H54 (cell line): ENCODE data around the gene UBE2L6.

Experiments
- DNase-seq: peaks from one replicate; pipeline ENCODE4 v3.0.0; 2011; ENCODE audit warnings: low spot score, mixed read lengths; ENCODE audit not compliant: insufficient read length
- FAIRE-seq: peaks from 3 replicates; lab custom pipeline; 2011; peaks lifted over from hg19 to GRCh38; lab: Jason Lieb, UNC
- POLR2A ChIP-seq: IDR thresholded peaks from 2 replicates; pipeline ENCODE4 v1.6.1; 2011; ENCODE audit warnings: low read depth, mild to moderate bottlenecking, low read length

UBE2L6 gene

GRCh38 chr11:57588046-57588710, 20.7 kb upstream of the UBE2L6 start:
- no peak for FAIRE-seq

GRCh38 chr11:57586711-57587245, 19.3 kb upstream of the UBE2L6 start:
- FAIRE-seq (no peak), DNase-seq (no peak)
- no peak for TF ChIP-seq POLR2A

More at GRCh38 chr11:57588046-57588710, 20.7 kb upstream of the UBE2L6 start:
- no peak for TF ChIP-seq POLR2A
- DNase-seq: no peak

- no peak for TF ChIP-seq POLR2A
- no peak for FAIRE-seq
- no peak for DNase-seq
Observed at GRCh38 chr11:57585301-57585700, 17.8 kb upstream of the UBE2L6 start.

- no peak for FAIRE-seq
- TF ChIP-seq POLR2A: no peak
- no peak for DNase-seq
Observed at GRCh38 chr11:57584341-57584740, 16.9 kb upstream of the UBE2L6 start.

- FAIRE-seq (no peak), DNase-seq (no peak)
- TF ChIP-seq POLR2A: no peak
Observed at GRCh38 chr11:57574061-57574460, 6.6 kb upstream of the UBE2L6 start.

GRCh38 chr11:57571606-57572005, 4.1 kb upstream of the UBE2L6 start:
- no peak for TF ChIP-seq POLR2A
- DNase-seq: no peak
- no peak for FAIRE-seq

GRCh38 chr11:57568330-57568766, 876 bp upstream of the UBE2L6 start:
- no peak for TF ChIP-seq POLR2A
- FAIRE-seq (no peak), DNase-seq (no peak)

DNA sequence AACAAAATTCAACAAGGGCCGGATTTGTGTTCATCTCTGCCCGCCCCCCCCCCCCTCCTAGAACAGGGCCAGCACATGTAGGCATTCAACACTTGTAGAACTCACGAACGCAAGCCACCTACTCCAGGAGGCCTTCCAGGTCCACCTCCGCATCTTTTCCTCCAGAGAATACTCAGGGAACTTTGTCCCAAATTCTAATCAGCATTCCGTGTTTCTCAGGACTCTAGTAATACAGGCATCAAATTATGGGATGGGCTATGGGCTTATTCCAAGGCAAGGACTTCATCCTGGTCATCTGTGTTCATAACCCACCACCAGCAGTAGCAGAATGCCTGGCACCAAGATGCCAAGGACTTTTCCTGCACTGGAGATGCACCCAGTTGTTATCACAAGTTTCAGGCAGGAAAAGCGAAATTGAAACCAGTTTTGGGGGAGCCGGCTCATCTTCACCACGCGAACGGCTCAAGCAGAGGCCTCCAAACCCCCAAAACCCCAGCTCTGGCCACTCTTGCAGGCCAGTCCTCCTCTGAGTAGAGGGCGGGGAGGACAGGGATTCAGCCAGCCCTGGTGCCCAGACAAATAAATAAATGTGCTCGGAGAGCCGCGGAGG, 462 bp downstream of the UBE2L6 start:
- TF ChIP-seq POLR2A: no peak
- DNase-seq (no peak), FAIRE-seq (no peak)

- no peak for TF ChIP-seq POLR2A
- DNase-seq (no peak), FAIRE-seq (no peak)
Observed at GRCh38 chr11:57566005-57566904, 1.2 kb downstream of the UBE2L6 start.

DNA sequence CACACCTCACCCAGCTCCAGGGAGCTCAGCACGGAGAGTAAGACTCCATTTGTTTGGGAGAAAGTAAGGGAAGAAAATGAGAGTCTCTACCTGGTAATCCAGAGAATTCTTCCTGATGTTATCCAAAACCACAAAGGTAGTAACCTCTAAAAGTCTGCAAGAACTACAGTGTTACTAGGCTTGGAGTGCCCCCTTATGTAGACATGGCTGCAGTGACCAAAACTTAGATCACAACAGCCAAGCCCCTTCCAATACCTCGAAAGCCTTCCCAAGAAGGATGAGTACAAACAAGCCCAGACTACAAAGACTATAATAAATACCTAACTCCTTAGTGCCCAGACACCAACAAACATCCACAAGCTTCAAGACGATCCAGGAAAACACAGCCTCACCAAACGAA, 4.9 kb downstream of the UBE2L6 start:
- TF ChIP-seq POLR2A: no peak
- no peak for FAIRE-seq
- no peak for DNase-seq

- TF ChIP-seq POLR2A: no peak
- DNase-seq (no peak), FAIRE-seq (no peak)
Observed at GRCh38 chr11:57560146-57560545, 7.3 kb downstream of the UBE2L6 start.

GRCh38 chr11:57556041-57556440, 11.4 kb downstream of the UBE2L6 start:
- no peak for DNase-seq
- TF ChIP-seq POLR2A: no peak
- FAIRE-seq: no peak

DNA sequence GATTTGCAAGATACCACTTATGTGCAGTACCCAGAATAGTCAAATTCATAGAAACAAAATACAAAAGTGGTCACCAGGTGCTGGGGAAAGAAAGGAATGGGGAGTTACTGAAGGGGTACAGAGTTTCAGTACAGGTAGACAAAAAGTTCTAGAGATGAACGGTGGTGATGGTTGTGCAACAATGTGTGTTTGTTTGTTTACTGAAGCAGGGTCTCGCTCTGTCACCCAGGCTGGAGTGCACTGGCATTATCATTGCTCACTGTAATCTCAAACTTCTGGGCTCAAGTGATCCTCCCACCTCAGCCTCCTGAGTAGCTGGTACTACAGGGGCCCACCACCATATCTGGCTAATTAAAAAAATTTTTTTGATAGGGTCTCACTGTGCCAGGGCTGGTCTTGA, 12.1 kb downstream of the UBE2L6 start:
- FAIRE-seq: no peak
- TF ChIP-seq POLR2A: no peak
- no peak for DNase-seq

DNA sequence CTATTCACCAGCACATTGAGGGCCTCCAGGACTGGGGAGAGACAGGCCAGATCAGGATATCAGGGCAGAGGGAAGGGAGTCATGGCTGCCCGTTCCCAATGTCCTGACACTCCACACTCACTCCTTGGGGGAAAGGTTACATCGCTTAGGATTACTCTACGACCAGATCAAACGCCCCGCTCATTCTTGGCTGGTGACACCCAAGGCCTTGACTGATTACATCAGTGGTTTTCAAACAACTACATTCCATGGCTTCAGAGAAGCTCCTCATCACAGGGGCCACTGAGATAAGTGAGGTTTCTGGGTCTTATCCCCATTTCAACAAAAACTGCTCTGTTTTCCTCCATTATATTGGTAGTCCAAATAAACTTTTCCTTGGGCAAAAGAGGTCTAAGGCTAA, 15.0 kb downstream of the UBE2L6 start:
- no peak for DNase-seq
- FAIRE-seq: no peak
- TF ChIP-seq POLR2A: no peak
